SK-N-SH (cell line): ENCODE data around the gene ANKFN1.

Experiments used
- JUND ChIP-seq: IDR thresholded peaks from 2 replicates; pipeline ENCODE4 v1.4.0; 2012
- MXI1 ChIP-seq: IDR thresholded peaks from 2 replicates; pipeline ENCODE4 v1.6.1; 2012; ENCODE audit warnings: mild to moderate bottlenecking, low read depth, low read length, improper control_type of control experiment
- TF ChIP-seq, protein P1 (sequence below): fragments of 200-600 bp; sonication (generic); IDR thresholded peaks from 2 replicates; pipeline ENCODE4 v1.6.1; 2017; ENCODE audit warnings: antibody characterized with exemption, mild to moderate bottlenecking, moderate library complexity

DNA sequence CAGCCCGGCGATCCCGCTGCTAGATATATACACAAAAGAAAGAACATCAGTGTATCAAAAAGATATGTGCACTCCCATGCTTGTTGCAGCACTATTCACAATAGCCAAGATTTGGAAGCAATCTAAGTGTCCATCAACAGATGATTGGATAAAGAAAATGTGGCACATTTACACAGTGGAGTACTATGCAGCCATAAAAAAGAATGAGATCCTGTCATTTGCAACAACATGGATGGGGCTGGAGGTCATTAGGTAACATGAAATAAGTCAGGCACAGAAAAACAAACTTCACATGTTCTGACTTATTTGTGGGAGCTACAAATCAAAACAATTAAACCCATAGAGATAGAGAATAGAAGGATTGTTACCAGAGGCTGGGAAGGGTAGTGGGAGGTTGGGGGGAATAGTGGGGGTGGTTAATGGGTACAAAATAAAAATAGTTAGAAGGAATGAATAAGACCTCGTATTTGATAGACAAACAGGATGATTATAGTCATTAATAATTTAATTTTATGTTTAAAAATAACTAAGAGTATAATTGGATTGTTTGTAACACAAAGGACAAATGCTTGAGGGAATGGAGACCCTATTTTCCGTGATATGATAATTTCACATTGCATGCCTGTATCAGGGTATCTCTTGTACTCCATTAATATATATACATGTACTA lies 263.5 kb downstream of the ANKFN1 start:
- TF ChIP-seq, protein P1, sequence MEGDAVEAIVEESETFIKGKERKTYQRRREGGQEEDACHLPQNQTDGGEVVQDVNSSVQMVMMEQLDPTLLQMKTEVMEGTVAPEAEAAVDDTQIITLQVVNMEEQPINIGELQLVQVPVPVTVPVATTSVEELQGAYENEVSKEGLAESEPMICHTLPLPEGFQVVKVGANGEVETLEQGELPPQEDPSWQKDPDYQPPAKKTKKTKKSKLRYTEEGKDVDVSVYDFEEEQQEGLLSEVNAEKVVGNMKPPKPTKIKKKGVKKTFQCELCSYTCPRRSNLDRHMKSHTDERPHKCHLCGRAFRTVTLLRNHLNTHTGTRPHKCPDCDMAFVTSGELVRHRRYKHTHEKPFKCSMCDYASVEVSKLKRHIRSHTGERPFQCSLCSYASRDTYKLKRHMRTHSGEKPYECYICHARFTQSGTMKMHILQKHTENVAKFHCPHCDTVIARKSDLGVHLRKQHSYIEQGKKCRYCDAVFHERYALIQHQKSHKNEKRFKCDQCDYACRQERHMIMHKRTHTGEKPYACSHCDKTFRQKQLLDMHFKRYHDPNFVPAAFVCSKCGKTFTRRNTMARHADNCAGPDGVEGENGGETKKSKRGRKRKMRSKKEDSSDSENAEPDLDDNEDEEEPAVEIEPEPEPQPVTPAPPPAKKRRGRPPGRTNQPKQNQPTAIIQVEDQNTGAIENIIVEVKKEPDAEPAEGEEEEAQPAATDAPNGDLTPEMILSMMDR = no peak
- no peak for TF ChIP-seq JUND
- TF ChIP-seq MXI1 = no peak
